NCI-H146 treated with DMSO at 0.1 percent for 48 hours (cell line): ENCODE measurements around the gene BMP7.

Experiments
- DNase-seq: peaks from one replicate; lab custom pipeline; 2025; ENCODE audit not compliant: unreplicated experiment; lab: John Stamatoyannopoulos, UW

BMP7 gene

DNA sequence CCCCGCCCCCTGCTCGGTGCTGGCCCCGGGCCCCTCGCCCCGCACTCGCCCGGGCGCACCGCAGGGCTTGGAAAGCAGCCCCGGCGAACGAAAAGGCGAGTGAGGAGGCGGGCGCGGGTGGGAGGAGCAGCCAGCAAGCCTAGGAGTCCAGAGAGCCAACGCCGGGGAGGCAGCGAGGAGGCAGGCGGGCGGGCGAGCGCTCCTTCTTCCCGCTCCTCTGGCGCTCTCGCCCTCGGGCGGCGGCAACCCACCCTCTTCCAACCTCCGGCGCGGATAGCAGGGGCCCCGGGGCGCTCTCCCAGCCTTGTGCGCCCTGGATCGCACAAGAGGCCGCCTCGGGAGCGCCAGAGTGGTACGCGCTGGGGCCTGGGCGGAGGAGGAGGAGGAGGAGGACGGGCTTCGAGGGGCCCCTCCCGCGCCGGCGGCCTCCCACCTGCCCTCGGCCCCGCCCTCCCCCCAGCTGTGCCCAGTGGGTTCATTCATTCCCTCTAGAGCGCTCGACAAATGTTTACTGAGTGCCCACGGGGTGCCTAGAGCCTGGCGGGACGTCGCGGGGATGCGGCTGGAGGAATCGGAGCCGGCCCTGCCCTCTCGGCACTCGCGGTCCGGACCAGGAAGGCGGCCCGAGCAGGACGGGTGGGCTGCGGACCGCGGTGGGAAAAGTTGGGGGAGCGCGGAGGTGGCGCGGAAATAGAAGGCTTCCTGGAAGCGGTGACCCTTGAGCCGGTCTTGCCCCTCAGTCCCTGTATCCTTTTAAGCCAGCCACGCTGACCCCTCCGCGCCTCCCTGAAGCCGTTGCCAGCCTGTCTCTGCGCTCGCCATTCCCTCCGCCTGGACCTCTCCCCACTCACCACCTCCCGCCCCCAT lies at the start of gene BMP7:
Gene BMP7 (minus strand): TSS at position 351 of the 867 bp plus-strand sequence. CDS start 519 bp downstream, outside the sequence.
- peak; percentile 20 for DNase-seq

DNA sequence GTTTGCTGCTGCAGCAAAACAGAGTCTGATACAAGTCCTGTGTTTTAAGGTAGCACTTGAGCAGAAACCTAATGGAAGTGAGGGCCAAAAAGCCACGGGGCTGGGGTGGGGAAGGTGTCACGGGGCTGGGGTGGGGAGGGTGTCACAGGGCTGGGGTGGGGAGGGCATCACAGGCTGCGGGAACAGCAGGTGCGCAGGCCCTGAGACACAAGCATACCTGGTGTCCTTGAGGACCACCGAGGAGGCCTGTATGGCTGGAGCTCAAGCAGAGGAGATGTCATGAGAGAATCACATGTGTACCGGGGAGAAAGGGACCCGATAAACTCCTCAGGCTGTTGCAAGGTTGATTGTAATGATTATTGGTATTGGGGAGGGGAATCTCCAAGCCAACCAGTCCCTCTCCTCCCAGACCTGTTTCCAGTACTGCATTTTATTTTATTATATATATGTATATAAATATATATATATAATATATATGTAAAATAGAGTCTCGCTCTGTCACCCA lies 49.6 kb upstream of the BMP7 start:
- no peak for DNase-seq

DNA sequence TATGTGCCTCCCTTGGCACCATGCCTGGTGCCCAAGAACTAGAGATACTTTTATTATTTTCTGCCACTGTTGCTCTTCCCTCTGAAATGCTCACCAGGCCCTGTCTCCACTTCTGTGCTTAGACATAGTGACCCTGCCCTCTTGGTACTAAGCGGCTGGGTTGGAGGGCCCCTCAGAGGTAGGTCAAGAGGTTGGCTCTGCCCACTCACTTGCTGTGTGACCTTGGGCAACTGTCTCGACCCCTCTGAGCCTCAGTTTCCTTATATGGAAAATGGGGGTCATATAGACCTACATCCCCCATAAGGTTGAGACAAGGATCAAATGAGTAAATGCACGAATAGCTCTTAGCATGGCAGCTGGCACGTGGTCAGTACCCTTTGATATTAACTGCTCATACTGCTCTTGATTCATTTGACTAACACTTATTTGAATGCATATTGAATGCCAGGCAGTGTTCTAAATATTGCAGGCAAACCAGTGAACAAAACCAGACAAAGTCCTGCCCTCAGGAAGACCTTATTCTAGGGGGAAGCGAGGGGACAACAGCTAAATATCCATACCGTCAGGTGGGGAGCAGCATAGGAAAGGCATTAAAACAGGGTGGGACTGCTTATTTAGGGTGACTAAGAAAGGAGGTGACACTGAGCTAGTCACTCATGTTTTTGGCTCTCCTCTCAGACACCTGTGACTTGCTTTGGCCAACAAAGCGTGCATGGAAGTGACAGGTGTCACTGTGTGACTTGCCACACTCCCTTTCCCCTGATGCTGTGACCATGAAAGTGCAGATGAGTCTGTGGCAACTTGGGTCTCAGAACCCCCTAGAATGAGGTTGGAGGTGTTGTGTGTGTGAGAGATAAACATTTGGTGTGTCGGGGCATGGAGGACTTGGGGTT lies 48.9 kb upstream of the BMP7 start:
- no peak for DNase-seq

DNA sequence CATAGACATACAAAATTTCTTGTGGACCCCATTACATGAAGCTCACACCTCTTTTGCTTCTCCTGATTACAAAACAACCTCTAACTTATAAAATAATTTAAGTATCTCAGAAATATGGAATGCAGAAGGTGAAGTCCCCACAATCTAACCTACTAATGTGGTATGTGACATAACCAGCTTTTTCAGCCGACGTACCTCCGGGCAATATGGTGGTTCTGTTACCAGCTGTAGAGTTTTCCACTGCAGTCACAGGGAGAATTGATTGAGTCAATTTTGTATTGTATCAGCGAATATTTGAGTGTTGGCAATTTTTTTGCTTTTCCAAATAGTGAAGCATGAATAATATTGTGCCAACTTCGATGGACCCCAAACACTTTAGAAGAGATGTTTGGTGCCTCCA lies 47.5 kb upstream of the BMP7 start:
- no peak for DNase-seq

DNA sequence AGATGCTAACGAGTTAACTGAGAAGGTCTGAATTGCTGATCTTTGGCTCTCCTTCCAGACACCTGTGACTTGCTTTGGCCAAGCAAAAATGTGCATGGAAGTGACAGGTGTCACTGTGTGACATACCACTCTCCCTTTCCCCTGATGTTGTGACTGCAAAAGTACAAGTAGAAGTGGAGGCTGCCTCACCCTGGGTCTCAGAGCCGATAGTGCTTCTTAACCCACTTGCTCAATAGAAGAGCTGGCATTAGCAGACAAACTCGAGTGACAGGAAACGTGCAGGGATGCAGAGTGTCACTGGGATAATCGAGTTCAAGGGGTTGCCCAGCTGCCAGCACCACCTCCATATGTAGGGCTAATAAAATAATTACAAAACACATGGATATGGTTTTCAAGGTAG lies 46.8 kb upstream of the BMP7 start:
- no peak for DNase-seq

DNA sequence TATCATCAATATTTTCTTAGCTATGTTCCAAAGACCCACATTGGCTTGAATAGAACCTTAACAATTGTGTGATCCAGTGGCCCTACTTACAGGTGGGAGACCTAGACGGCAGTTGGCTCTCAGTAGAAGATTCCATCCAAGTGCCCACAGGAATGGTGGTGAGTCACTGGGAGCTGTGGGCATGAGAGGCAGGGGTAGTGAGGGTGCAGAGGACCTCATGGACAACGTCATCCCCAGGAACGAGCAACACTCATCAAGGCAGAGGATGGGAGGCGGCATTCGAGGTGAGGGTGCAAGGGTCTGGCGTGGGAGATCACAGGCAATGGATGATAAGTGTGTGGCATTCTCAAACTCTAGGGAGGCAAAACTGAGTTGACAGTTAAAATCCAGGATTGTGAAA lies 45.7 kb upstream of the BMP7 start:
- no peak for DNase-seq

DNA sequence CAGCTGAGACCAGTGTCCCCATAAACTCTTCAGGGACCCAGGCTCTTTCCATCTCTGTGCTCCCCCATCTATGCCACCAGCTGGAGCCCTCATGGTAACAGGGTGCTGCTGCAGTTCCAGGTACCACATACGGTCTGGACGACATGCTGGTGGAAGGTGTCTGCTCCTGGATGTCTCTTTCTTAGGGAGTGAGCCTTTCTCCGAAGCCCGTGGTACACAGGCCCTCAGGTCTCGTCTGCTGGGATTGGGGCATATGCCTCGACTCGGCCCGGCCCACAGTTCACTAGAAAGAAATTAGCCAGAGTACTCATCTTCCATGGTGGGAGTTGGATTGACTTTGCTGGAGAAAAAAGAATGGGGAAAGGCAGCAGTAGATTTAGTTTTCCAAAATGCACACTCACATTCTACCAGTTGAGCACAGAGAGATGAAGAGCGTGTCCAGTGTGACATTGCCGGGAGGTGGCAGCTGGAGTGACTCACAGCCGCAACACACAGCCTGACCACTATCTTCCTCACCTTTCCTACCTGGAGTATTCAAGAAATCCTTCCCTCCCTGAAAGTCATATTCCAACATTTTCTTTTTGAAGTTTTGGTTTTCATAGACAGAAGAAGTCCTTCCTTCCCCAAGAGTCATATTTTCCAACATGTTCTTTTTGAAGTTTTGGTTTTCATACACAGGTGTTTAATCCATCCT lies 44.5 kb upstream of the BMP7 start:
- DNase-seq = no peak

DNA sequence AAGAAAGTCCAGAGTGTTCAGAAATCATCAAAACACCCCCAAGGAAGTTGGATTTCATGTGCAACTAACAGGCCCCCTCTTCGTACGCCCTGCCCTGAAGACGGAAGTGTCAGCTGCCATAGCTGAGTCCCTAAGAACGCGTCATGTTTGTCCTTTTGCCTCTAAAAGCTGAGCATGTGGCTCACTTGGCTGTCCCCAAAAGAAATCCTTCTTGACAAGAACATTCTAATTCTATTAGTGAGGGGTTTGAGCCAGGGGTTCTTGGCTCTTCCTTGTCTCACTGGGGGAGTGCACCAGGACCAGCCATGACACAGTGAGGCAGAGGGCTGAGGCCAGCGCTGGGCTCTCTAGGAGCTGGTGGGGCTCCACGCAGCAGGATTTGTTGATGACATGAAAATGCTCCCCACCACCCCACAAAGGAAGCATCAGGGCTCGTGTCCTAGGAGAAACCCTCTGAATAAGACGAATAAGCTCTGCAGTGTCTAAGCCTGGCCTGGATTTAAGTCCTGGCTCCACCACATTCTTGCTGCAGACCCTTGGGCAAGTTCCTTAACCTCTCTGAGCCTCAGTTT lies 43.2 kb upstream of the BMP7 start:
- DNase-seq = no peak

DNA sequence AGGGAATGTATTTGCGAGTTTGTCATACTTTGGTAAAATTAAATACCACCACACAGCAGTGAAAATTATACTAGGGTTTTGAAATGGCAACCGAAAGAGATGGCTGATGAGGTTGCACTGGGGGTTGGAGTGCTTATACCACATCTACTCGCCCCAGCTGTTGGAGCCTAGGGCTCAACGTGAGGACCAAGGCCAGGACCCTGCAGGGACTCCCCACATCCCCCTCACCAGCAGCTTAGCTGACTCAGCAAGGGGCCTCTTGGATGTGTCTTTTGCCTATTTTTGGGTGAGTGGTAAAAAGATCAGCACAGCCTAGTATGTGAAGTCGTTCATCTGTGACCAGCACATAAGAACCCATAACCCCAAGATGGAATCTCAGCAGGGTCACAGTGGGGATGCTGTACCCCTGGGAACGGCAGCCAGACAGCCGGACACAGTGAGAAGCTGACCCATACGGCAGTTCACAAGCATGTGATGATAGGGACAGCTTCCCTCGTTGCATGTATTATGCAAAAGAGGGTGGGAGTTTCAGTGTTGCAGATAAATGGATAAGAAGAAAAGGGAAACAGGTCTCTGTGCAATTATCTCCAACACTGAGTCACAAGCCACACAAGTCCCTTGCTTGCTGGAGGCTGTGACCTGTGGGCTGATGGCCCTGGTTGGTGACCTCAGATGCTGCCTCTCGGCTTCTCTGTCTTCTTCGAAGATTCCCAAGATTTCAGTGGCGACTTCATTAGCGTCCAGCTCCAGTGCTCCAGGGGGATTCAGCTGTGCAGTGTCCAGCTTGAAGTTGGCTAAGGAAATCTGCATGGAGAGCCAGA lies 42.2 kb upstream of the BMP7 start:
- DNase-seq = no peak

DNA sequence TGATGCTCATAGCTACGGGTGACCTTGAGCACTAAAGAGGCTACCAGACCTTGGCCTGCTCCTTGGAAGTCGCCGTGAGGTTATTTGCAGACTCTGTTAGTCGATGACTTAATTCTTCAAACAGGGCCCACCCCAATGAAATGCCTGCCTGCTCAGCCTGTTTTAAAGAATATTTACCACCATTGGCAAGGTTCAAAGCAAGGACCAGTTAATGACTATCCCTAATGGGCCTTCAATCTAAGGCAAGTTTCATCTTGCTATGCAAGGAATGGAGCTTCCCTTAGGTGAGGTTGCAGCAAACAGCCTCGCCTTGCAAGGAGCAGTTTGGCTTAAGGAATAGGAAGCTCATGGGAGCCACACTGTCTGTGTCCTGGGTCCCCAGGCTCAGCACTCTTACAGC lies 40.3 kb upstream of the BMP7 start:
- no peak for DNase-seq

DNA sequence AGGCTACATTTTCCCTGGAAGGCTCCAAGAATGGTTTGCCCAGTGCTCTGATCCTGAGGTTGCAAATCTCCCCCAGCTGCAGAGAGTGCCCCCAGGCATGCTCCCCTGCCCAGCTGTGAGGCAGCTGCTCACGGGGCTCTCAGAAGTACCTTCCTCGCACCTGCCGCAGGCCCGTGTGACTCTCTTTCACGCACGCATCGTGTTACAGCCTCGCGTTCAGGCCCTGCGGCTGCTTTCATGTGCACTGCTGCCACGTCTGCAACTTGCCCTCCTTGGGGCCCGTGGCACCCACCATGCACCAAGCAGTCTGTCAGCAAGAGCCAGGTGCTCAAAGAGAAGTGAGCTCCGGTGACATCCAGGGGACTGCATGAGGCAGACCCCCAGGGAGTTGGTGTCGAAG lies 34.6 kb upstream of the BMP7 start:
- no peak for DNase-seq

DNA sequence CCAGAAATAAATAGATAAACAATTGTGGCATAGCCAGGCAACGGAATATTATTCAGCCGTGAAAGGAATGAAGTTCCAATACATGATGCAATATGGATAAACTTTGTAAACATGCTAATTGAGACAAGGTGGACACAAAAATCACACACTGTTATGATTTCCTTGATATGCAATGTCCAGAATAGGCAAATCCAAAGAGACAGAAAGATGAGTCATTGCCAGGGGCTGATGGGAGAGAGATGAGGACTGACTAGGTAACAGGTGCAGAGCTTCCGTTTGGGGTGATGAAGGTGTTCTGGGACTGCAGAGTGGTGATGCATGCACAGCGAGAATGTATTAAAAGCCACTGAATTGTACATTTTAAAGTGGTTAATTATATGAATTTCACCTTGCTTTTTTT lies 32.0 kb upstream of the BMP7 start:
- DNase-seq = no peak

DNA sequence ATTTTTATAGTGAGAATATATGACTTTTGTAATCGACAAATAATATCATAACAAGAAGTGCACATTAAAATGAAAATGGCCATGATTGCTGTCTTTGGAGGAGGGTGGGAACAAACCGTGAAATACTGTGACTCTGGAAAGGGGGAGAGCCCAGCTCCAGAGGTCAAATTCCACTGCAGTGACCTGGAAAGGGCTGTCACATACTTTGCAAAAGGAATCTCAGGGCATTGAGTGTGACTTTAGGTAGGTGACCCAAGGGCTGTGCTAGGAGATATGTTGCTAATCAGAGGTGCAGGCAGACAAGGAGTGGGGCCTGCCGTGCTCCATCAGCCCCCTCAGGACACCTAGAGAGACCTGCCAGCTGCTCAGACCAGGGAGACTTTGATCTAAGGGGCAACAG lies 28.1 kb upstream of the BMP7 start:
- no peak for DNase-seq

DNA sequence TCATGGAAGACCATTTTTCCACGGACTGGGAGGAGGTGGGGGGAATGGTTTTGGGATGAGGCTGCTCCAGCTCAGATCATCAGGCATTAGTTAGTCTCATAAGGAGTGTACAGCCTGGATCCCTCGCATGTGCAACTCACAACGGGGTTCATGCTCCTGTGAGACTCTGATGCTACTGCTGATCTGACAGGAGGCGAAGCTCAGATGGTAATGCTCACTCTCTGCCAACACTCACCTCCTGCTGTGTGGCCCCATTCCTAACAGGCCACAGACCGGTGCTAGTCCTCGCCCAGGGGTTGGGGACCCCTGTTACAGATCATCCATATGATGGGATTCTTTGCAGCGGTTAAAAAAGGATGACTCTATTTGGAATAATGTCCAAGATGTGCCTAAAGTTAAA lies 27.6 kb upstream of the BMP7 start:
- DNase-seq = no peak

DNA sequence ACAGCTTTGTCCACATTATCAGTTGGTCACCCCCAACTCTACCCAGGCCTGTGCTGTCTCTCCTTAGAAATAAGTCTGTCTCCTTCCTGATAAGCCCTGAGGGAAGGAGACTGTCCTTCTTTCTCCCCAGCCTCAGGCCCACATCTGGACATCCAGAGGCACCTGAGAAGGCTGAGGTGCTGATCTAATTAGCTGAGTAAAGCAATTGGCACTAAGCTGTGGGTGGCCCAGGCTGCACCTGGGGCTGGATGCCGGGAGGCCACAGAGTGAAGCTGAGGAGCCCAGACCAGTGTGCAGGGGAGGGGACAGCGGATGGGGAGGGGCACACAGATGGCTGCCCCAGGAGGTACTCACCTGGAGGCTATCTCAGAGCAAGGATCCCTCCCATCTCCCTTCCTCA lies 26.2 kb upstream of the BMP7 start:
- no peak for DNase-seq

DNA sequence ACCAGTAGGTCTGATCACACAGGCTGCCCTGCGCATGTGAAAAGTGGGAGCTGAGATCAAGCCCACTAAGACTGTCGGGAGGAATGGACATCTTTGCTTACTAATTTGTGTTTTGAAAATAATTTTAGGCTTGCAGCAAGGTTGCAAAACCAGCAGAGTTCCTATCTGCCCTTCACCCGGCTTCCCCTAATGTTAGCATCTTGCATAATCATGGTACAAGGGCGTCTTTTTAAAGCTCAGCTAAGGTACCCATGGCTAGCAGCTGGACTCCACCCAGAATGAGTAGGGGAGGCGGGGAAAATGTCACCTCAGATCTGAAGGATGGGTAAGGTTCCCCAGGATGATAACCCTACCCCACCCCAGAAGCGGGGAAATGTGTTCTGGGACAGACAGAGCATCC lies 25.3 kb upstream of the BMP7 start:
- no peak for DNase-seq

DNA sequence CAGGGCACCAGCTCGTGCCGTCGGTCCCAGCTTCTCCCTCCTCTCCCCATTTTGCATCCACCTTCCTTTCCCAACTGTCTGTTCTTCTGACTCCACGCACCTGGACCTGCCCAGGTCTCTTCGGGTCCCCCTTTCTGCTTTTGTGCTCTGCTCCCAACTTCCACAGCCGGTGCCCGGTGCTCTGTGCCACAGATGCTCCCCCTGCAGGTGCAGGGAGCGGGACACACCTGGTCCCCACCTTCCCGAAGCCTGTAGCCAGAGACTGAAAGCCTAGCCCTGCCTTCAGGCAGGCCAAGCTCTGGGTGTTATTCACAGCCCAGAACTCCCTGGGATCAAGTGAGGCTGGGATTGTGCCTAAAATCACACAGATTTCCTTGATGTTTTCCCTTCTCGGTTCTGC lies 24.6 kb upstream of the BMP7 start:
- no peak for DNase-seq

DNA sequence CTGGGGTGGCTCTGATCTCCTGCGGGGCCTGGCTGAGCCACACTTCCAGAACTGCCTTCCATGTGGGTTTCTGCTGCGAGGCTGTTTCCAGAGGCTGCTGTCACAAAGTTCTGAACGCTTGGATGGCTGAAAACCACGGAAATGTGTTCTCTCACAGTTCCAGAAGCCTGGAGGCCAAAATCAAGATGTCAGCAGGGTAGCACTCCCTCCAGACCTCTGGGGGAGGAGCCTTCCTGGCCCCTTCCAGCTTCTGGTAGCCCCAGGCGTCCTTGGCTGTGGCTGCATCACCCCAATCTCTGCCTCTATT lies 23.7 kb upstream of the BMP7 start:
- no peak for DNase-seq

DNA sequence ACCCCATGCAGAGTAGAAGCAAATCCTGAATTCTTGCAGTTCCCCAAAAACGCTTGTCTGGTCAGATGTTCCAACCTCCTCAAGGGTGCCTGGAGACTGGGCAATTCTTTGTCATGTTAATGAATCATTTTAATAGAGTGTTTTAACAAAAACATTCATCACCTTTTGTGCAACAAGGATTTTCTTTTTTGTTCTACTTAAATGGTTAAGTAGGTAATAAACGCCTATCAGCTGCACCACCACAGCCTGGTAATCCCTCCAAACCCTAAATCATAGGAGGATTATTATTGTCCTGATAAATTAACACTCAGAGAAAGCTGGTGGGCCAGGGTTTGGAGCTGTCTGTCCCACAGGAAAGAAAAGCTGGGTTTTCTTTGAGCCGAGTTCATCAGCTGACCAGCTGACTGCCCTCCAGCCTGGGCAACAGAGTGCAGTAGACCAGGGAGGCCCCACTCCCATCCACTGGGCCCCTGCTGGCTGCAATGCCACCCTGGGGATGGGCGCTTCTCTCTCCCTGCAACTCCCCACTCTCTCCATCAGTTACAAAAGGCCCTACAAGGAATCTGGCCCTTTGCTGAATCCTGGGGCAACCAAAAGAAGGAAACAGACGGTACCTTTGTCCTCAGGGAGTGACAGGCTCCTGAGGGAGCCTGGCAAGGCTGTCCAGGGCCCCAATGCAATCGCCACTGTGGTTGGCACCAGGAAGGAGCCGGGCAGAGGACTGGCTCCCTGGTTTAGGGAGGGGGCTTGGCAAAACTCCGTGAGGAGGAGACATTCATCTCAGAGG lies 23.1 kb upstream of the BMP7 start:
- no peak for DNase-seq
